B cell (primary cell): ENCODE measurements around the gene RAB7B.

Source experiments
- EZH2 ChIP-seq: IDR thresholded peaks from 2 replicates; pipeline ENCODE4 v1.6.1; 2012; ENCODE audit warnings: borderline replicate concordance, low read depth, mild to moderate bottlenecking, moderate library complexity, low read length; ENCODE audit not compliant: insufficient read depth, poor library complexity, severe bottlenecking
- TF ChIP-seq, protein P1 (sequence below): fragments of 200-600 bp; IDR thresholded peaks from one replicate; pipeline ENCODE4 v1.8.0; 2022; ENCODE audit warnings: antibody characterized with exemption, mild to moderate bottlenecking

DNA sequence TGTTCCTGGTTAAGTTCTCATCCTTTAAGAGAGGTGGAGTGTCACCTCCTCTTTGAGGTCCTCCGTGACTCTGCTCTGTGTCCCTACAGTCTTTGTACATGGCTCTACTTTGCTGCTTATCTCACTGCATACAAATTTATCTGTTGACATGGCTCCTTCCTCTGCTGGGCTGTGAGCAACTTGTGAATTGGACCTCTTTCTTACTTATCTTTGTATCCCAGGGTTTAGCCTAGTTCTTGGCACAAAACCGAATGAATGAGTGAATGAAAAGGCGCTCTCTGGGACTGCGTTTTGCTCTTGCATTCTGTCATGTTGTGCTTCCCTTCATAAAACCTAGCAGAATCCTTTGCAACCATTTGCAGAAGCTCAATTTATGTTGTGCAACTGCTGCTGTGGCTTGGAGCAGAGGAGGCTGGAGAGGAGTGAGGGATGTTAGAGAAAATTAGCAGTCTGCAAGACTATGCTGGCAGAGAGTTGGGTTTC is 72.4 kb downstream of the RAB7B start:
- TF ChIP-seq, protein P1, sequence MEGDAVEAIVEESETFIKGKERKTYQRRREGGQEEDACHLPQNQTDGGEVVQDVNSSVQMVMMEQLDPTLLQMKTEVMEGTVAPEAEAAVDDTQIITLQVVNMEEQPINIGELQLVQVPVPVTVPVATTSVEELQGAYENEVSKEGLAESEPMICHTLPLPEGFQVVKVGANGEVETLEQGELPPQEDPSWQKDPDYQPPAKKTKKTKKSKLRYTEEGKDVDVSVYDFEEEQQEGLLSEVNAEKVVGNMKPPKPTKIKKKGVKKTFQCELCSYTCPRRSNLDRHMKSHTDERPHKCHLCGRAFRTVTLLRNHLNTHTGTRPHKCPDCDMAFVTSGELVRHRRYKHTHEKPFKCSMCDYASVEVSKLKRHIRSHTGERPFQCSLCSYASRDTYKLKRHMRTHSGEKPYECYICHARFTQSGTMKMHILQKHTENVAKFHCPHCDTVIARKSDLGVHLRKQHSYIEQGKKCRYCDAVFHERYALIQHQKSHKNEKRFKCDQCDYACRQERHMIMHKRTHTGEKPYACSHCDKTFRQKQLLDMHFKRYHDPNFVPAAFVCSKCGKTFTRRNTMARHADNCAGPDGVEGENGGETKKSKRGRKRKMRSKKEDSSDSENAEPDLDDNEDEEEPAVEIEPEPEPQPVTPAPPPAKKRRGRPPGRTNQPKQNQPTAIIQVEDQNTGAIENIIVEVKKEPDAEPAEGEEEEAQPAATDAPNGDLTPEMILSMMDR = no peak
- no peak for TF ChIP-seq EZH2
